NCI-H187 treated with DMSO at 0.1 percent for 48 hours (cell line): ENCODE measurements around the gene AHSP.
"Not testable (repeated sequence)": the region's sequence is repeated elsewhere in the genome, so short reads cannot be mapped to it uniquely, and the experiment has no call there.

Experiments used
- DNase-seq: peaks from one replicate; lab custom pipeline; 2025; lab: John Stamatoyannopoulos, UW

AHSP gene

GRCh38 chr16:31531096-31531495 lies 3.4 kb downstream of the AHSP start:
- DNase-seq: no peak

DNA sequence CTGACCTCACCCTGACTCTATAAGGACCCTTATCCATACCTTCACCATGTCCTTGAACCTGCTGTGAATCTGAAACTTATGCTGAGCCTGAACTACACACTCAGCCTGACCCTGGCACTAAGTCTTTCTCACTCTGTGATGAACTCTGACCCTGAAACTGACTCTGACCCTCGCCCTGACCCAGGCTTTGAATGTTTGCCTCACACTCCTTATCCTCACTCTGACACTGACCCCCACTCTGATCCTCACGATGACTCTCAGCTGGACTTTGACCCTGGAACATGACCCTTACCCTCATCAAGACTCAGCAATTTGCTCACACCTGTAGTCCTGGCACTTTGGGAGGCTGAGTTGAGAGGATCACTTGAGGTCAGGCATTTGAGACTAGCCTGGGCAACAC lies 4.4 kb downstream of the AHSP start:
- DNase-seq: no peak

DNA sequence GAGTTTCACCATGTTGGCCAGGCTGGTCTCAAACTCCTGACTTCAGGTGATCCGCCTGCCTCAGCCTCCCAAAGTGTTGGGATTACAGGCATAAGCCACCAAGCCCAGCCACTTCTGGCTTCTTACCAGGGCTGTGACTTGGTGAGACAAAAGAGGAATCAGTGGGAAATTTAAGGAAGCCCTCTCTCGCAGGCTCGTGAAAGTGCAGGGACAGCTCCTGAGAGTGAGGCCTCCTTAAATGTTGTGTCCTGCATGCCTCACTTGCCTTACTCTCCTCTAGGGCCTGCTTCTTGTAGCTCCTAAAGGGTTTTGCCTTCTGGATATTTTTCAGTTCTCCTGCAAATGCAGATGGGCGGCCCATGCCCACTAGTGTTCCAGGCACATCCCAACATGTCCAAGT lies 5.2 kb downstream of the AHSP start:
- DNase-seq: no peak

GRCh38 chr16:31535737-31536136 lies 8.0 kb downstream of the AHSP start:
- no peak for DNase-seq

GRCh38 chr16:31536804-31537361 lies 9.2 kb downstream of the AHSP start:
- DNase-seq: no peak

GRCh38 chr16:31537362-31538242 lies 9.9 kb downstream of the AHSP start:
- DNase-seq: no peak

- not testable (repeated sequence) for DNase-seq
Measured at GRCh38 chr16:31538243-31538598, 10.5 kb downstream of the AHSP start.

- not testable (repeated sequence) for DNase-seq
Measured at GRCh38 chr16:31539762-31540161, 12.1 kb downstream of the AHSP start.

DNA sequence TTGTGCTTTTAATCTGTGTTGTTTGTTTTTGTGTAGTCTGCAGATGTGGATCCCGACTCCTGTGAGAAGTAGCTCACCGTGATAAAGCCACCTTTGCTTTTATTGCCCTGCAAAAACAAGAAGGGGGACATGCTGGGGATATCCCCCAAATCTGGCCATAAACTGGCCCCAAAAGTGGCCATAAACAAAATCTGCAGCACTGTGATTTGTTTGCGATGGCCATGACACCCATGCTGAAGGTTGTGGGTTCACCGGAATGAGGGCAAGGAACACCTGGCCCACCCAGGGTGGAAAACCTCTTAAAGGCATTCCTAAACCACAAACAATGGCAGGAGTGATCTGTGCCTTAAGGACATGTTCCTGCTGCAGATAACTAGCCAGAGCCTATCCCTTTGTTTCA lies 15.1 kb downstream of the AHSP start:
- no peak for DNase-seq

DNA sequence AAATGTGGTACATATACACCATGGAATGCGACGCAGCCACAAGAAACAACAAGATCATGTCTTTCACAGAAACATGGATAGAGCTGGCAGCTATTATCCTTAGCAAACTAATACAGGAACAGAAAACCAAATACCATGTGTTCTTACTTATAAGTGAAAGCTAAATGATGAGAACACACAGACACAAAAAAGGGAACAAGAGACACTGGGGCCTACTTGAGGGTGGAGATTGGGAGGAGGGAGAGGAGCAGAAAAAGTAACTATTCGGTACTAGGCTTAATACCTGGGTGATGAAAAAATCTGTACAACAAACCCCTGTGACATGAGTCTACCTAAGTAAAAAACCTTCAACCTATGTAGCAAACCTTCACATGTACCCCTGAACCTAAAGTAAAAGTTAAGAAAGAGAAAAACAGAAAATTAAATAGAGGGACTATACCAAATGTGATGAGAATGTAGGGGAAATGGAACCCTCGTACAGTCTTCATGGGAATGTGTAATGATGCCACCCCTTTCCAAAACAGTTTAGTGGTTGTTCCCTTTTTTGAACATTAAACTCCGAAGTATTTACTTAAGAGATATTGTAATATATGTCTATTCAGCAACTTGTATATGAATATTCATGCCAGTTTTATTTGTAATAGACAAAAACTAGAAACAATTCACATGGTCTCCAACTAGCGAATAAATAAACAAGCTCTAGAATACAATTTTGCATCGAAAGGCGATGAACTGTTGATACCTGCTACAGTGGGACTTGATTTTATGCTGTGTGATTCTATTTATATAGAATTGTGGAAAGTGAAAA lies 33.9 kb downstream of the AHSP start:
- no peak for DNase-seq

- no peak for DNase-seq
Measured at GRCh38 chr16:31568577-31569359, 41.1 kb downstream of the AHSP start.

GRCh38 chr16:31569360-31569717 lies 41.6 kb downstream of the AHSP start:
- DNase-seq: no peak

DNA sequence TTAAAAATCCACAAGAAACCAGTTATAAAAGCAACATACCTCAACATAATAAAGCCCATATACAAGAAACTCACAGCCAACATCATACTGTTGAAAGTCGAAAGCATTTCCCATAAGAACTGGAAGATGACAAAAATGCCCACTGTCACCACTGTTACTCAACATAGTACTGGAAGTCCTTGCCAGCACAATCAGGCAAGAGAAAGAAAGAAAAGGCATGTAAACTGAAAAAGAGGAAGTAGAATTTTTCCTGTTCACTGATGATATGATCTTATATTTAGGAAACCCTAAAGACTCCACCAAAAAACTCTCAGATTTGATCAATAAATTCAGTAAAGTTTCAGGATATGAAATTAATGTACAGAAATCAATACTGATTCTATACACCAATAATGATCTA lies 45.1 kb downstream of the AHSP start:
- no peak for DNase-seq

- not testable (repeated sequence) for DNase-seq
Measured at GRCh38 chr16:31574159-31574558, 46.5 kb downstream of the AHSP start.

DNA sequence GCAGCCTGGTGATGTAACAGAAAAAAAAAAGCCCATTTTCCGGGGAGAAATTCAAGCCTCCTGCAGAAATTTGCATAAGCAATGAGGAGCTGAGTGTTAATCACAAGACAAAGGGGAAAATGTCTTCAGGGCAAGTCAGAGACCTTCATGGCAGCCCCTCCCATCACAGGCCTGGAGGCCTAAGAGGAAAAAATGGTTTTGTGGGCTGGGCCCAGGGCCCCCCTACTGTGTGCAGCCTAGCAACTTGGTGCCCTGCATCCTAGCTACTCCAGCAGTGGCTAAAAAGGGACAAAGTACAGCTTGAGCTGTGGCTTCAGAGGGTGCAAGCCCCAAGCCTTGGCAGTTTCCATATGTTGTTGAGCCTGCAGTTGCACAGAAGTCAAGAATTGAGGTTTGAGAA lies 49.7 kb downstream of the AHSP start:
- no peak for DNase-seq
